SU-DHL-6 (cell line): ENCODE data around the gene PKNOX2.

Experiments
- EZH2phosphoT487 ChIP-seq: fragments of 200-600 bp; sonication (generic), shearing (Covaris generic); conservative IDR thresholded peaks from 2 replicates; pipeline ENCODE4 v1.6.1; 2018; ENCODE audit warnings: mild to moderate bottlenecking, antibody characterized with exemption, low read length, moderate library complexity, mixed read lengths
- TF ChIP-seq, protein P1 (sequence below): fragments of 200-600 bp; sonication (generic); IDR thresholded peaks from one replicate; pipeline ENCODE4 v1.5.1; 2017; ENCODE audit warnings: antibody characterized with exemption, mild to moderate bottlenecking, low read length, moderate library complexity; ENCODE audit not compliant: insufficient read depth, poor library complexity, severe bottlenecking

DNA sequence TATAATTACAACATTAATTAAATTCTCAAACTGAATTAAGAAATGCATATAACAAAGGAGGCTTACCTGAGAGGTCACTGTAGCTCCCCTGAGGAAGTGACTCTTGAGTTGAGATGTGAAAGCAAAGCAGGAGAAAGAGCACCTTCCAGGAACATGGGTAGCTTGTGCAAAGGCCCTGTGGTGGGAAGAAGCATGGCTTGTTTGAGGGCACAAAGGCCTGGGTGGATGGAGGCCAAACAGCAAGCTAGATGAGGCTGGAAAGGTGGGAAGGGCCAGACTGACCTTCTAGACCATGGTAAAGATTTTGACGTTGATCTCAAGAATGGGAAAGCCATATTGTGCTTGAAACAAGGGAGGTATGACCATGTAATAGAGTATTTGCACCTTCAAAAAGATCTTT, 155.1 kb downstream of the PKNOX2 start:
- TF ChIP-seq, protein P1, sequence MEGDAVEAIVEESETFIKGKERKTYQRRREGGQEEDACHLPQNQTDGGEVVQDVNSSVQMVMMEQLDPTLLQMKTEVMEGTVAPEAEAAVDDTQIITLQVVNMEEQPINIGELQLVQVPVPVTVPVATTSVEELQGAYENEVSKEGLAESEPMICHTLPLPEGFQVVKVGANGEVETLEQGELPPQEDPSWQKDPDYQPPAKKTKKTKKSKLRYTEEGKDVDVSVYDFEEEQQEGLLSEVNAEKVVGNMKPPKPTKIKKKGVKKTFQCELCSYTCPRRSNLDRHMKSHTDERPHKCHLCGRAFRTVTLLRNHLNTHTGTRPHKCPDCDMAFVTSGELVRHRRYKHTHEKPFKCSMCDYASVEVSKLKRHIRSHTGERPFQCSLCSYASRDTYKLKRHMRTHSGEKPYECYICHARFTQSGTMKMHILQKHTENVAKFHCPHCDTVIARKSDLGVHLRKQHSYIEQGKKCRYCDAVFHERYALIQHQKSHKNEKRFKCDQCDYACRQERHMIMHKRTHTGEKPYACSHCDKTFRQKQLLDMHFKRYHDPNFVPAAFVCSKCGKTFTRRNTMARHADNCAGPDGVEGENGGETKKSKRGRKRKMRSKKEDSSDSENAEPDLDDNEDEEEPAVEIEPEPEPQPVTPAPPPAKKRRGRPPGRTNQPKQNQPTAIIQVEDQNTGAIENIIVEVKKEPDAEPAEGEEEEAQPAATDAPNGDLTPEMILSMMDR, result no peak
- no peak for TF ChIP-seq EZH2phosphoT487
